RPMI8226 (cell line): ENCODE results near the gene INTS14.

Experiments used
- DNase-seq: peaks from one replicate; pipeline ENCODE4 v3.0.0-alpha.2; 2015

INTS14 gene

DNA sequence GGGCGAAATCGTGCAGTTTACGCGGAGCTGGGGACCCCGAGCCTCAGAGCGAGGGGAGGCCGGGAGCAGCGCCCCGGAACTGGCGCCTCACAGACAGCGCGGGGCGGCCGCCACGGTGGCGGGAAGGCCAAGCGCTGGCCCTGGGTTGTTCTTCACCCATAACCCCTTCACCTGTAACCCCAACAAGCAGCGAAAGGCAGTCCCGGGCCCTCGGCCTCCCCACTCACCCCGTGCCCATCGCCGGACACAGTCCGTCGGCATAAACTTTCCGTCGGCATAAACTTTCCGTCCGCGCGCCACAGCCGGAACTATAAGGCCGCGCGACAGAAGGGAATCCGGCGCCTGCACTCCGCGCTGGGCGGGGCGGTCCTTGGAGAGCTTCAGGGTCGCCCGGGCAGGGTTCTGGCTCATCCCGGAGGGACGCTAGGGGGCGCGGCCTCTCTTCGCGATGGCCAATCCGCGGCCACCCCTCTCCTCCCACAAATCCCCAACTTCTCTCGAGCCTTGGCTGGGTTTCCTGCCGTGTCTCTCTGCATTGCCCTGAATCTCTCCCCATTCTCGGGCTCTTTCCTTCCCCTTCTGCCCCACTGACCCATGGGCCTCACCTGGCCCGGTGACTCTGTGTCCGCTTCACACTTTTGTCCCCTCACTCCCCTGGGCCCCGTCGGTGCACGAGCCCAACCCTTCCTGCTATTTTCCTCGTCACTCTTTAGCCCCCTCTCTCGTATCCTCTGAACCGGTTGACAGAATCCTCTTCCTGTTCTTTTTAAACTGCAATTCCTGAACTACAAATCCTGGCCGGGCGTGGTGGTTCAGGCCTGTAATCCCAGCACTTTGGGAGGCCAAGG, at the start of gene INTS14:
Gene INTS14, minus strand, starts transcription at position 261 of the 848 bp plus-strand sequence. CDS start 3,751 bp downstream, outside the sequence.
- DNase-seq: peak; percentile 100

DNA sequence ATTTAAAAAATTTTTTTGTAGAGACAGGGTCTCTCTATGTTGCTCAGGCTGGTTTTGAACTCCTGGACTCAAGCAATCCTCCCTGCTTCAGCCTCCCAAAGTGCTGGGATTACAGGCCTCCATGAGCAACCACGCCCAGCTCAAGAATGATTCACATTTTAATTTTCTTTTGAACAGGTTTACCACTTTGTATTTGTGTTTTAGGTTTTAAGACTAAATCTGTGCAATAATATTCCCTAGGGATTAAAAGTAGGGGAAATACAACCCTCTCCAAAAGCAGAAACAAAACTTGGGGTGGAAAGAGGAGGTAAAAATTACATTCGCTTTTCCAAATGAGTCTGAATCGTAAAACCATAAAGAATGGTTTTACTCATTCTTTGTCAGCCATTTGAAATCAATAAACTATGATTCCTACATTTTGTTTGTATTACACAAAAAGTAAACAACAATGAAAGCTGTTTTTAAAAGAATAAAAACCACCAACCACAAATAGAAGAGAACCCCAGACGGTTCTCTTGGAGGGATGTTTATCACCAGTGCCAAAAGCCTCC, 48.6 kb upstream of the INTS14 start:
- no peak for DNase-seq

DNA sequence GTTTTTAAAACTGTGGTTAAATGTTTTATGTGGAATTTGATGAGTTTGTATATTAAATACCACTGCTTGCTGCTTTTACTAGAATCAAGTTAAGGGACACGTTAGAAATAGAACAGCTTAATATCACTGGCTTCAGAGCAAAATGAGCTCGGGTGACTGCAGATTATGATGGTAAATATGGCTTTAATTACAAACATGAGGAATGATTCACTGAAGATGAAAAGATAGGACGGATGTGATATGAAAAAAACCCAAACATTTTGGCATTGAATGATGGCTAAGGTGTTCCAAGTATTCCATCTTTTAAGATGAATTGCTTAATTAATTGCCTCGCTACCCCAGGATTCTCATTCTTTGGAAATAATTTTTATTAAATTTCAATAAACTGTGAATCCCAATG, 44.5 kb upstream of the INTS14 start:
- DNase-seq: no peak

DNA sequence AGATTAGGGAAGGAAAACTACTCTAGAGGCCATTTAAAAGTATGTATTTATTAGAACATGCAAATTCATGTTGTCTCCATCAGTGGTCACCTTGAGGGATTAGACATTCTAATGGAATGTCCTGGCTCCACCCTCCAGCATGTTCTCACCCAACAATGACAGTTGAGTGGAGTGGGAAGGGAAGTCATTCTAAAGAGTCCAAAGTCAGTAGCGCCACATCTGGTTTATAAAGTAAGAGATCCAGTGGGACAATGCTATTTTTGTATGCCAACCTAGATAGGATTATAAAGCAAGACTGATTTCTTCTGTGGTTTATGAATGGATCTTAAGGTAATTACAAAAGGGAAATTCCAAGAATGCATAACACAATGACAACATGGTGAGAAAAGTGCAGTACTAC, 44.1 kb upstream of the INTS14 start:
- no peak for DNase-seq

DNA sequence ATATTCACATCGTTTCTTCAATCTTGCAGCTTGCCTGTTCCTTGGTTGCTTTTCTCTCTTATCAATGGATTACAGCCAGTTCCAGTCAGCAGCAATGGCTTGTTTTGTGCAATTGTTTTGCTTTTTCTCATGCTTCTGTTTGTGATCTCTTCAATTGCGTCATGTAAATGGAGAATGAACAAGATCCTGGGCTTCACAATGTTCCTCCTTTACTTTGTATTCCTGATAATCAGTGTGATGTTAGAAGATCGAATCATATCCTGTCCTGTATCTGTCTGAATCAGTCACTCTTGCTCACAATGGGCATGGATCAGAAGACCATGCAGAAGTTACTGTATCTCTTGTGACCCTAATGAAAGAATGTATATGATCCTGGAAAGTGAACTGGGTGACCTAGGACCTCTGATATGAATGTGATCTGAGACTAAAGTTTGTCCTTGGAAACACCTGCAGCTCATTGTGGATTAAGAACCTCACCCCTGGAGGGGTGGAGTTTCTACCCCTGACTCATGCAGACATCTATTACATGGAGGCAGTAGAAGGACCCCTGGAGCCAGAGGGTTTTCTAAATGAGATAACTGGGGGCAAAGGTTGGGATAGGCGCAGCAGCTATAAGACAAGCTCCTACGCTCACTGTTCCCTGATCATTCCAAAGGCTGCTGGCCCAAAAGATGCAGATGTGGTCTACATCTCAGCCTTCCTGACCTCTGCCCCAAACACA, 43.0 kb upstream of the INTS14 start:
- DNase-seq: no peak

DNA sequence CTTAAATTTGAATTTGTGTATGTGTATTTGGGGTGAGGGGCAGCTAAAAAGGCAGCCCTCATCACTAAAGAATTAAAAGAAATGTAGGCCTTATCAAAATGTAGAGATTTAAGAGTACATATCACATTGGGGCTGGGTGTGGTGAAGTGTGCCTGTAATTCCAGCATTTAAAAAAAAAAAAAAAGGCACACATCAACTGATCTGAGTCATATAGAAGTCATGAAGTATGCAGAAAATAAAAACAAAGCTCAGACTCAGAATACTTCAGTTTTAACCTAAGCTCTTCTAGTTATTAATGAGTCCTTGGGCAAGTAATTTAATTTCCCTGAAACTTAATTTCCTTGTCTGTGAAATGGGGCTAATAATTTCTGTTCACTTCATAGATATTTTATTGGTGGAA, 42.4 kb upstream of the INTS14 start:
- no peak for DNase-seq

DNA sequence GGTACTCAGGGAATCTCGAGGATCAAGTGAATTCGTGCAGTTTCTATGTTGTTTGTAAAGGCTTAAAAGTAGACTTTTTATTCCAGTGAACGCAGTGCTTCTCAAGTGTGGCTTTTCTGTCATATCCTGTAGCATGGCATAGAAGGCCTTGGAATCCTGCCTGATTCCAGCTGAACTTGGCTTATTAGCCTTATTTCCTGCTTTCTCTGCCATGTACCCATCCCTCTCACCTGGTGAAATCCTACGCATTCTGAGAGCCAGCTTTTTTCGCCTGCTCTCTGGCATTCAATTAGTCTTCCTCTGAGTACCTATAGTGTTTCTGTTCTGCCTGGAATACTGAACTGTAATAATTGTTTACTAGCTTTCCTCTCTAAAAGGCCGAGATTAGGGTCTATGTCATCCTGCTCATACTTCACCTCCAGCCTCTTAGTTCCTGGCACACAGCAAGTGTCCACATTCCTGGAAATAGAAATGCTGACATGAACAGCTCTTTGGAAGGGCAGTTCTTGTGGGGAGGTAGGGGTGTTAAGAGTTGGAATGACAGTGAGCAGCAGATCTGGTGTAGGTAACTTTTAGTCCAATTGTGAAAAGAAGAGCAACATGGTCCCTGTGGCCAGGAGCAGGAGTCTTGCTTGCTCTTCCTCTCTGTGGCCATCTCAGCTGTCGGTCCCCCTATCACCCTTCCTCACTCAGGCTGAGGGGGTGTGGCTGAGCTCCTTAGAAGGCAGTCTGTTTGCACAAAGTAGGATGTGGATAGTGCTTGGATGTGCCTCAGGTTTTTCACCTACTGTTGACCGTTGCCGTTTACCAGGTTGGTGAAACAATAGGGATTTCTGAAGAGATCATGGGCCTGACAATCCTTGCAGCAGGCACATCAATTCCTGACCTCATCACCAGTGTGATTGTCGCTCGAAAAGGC, 41.2 kb upstream of the INTS14 start:
- DNase-seq: no peak

DNA sequence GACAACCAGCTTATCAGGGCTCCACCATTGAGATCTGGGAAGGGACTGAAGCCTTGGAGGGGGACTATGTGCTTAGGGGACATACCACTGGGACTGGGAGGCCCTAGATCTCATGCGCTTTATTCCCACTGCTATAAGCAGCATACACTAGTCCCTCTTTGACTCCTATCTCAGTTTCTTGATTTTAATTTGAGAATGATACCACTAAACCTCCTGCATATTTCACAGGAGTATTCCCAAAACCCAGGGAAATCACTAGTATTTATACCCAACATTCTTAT, 40.1 kb upstream of the INTS14 start:
- DNase-seq: no peak

DNA sequence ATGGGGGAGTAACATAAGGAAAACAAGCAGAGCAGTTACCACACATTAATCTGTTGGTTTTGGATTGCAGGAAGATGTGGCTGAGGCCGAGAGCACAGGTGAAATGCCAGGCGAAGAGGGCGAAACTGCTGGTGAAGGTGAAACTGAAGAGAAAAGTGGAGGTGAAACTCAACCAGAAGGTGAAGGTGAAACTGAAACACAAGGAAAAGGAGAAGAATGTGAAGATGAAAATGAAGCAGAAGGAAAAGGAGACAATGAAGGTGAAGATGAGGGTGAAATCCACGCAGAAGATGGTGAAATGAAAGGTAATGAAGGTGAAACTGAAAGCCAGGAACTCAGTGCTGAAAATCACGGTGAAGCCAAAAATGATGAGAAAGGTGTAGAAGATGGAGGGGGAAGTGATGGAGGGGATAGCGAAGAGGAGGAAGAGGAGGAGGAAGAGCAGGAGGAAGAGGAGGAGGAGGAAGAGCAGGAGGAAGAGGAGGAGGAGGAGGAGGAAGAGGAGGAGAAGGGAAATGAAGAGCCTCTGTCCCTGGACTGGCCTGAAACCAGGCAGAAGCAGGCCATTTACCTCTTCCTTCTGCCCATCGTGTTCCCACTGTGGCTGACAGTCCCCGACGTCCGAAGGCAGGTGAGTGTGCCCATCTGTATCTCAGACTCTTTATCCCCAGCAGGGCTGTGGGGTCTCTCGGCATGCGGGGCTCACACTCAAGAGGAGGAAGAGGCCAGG, 39.5 kb upstream of the INTS14 start:
- DNase-seq: peak; percentile 82

DNA sequence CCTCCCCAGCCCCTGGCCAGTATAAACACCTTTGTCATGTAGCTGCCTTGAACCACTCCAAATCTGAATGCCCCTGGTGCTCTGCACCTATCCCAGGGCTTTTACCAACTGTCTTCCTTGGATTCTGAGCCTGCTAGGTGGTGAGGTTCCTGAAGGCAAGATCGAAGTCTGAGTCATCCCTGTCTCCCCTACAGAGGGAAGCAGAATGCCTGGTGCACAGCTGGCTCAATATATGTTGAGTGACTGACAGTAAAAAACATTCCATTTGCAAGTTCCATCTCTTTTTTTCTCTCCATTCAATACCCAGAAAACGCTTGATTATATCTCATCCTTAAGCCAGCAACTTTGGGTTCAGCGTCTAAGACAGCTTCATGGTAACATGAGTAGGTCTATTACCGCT, 35.6 kb upstream of the INTS14 start:
- no peak for DNase-seq

DNA sequence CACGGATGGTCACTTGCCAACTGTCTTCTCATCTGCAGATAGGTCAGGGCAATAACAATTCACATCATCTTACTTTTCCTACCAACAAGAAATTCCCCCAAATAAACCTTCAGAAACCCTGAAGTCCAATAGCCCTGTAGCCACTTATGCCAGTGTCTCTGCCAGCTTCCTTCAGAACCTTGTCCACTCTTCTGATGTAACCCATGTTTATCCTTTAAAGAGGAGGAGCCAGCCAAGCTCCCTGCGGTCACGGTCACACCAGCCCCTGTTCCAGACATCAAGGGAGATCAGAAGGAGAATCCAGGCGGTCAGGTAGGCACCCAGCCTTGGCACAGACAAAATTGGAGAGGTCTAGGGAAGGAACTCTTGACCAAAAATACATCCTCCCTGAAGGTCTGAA, 34.5 kb upstream of the INTS14 start:
- DNase-seq: no peak

DNA sequence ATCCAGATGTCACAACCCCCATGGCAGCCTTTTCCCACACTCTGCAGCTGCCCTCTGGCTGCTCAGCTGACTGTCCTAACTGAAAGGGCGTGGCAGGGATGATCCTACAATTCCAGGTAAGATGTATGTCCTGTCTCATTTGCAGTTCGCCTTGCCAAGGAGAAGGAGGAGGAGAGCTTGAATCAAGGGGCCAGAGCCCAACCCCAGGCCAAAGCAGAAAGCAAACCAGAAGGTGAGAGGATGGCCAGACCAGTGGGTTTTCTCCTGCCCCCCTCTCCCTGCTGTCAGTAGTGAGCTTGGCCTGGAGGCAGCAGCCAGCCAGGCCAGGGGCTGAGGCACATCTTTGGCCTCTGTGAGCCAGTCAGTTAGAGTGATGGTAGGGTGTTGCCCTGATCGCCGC, 33.4 kb upstream of the INTS14 start:
- DNase-seq: no peak

DNA sequence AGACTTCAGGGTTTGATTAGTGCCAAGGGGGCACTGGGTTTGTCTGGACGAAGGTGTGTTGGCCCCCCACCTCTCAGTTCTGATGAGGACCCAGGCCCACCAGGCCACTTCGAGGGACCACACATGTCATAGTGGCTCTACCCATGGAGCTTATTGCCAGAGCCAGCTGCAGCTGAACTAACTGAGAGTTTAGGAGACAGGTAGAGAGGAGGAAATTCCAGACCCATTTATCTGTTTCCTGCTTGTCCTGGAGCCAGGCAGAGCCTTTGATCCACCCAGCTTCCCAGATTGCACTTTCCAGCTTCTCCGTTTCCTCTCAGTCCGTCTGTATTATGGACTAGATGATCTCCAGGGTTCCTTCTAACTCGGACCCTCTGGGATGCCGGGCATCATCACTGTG, 31.7 kb upstream of the INTS14 start:
- no peak for DNase-seq

DNA sequence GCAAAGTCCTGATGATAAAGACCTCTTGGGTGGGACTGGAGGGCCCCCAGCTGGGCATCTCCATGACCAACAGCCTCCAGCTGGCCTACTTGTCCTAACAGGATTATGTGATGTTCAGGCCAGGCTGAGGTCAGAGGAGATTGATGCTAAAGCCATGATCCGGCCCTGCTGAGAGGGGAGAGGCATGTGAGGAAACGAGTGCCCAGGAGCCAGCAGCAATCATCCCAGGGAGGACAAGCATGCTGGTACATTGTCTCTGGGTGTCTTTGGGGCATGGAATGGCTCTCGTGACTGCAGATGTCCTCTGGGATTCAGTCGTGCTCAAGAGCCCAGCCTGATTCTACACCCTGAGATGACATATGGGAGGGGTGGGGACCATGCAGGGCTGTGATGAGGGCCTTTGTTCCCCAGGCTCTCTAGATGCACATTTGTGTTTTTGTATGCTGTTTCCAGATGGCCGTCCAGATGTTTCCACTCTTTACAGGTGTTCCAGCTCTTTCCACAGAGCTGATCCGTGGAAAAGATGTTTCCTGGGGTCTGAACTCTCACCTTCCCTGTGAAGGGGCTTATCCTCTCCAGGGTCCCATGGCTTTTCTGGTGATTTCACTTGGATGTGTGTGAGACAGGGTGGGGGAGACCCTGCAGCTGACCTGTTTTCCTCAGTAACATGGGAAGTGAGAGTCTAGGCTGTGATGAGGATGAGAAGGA, 31.0 kb upstream of the INTS14 start:
- DNase-seq: no peak

DNA sequence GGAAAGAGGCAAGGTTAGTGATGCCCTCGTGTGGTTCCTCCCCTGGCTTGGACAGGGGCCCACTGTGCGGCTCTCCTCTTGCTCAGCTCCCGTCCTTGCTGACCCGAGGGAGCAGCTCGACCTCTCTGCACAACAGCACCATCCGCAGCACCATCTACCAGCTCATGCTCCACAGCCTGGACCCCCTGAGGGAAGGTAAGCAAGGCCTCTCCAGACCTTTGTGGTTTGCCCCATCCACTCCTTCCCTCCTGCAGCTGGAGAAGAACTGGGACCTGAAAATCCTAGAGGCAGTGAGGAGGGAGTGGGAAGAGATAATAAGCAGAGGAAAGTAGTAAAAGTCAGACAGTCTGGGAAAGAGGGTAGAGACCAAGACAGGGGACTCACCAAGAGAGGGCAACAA, 28.6 kb upstream of the INTS14 start:
- no peak for DNase-seq

DNA sequence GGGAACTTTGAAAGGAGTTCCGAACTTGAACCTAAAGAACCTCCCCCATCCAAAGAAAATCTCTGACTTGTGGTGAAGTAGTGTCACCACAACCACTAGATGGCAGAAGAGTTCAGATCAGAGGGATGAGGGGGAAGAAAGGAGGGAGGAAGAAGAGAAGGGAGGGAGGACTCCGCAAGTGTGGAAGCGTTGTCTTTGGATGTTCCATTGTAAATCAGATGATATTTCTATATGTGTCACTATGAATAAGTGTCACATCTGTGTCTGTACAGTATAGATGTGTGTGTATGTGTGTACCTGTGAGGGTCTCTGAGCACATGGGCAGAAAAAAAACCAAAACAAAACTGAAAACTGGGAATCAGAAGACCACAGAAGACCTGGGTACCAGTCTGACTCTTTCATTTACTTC, 27.8 kb upstream of the INTS14 start:
- DNase-seq: peak; percentile 86

DNA sequence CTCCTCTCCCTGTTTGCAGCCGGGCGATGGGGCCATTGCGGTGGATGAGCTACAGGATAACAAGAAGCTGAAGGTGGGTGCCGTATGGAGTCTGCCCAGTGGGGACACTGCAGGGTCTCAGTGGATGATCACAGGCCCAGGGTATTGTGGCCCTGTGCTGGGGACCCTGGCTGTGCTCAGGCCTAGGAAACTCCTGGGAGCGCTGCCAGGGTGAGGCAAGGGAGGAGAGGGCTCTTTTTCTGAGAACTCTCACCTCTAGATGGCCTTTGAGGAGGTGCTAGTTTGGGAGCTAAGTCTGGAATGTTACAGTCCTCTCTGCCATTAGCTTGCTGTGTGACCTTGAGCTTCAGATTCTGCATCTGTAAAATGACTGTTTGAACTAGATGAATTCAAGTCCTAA, 27.2 kb upstream of the INTS14 start:
- no peak for DNase-seq

DNA sequence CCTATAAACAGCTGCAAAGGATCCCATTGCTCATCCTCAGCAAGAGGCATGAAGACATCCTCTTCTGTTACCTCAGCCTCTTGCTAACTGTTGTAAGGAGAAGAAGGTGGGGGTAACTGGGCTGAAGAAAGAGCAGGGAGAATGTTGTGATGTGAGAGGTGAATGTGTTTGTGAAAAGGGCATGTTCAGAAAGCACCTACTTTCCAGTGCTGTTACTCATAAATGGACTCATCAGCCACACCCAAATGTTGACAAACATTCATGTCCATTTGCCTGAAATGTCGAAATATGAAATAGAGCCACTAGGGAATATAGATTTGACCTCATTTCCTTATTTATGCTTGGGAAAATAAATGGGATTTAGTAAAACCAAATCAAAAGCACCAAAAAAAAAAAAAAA, 23.4 kb upstream of the INTS14 start:
- no peak for DNase-seq

DNA sequence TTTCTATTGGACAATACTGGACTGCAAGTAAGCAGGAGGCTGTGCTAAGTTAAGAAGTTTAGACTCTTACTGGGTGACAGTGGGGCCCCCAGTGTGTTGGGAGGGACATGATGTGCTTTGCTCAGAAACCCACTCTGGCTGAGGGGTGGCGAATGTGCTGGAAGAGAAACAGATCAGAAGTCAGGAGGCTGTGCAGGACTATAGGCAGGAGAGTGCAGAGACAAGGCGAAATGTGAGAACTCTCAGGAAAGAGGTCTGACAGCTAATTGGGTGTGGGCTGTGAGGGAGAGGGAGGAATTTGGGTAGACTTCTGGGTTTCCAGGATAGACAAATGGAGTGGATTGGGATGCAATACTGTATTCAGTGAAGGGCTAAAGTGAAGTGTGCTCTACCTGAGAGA, 22.8 kb upstream of the INTS14 start:
- no peak for DNase-seq

DNA sequence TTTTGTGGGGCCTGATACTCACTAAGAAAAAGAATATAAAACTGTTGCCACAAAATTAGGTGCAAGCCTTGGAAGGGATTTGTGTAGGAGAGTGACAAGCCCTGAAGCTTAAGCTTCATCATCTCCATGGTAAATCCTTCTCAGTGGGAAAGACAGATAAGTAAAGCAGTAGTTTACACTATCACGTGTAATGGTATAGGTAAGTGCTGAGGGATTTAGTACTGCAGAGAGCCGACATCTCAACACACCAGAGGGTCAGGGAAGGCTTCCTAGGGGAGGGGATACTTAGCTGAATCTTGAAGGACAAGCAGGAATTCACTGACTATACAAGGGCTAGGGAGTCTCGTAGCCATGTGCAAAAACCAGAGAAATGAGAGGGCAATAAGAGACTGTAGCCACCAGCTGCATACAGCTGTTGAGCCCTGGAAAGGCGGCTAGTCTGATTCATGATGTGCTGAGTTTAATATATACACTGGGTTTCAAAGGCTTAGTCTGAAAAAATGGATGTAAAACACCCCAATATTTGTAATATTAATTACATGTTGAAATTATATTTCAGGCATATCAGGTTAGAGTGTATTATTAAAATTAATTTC, 21.9 kb upstream of the INTS14 start:
- no peak for DNase-seq

DNA sequence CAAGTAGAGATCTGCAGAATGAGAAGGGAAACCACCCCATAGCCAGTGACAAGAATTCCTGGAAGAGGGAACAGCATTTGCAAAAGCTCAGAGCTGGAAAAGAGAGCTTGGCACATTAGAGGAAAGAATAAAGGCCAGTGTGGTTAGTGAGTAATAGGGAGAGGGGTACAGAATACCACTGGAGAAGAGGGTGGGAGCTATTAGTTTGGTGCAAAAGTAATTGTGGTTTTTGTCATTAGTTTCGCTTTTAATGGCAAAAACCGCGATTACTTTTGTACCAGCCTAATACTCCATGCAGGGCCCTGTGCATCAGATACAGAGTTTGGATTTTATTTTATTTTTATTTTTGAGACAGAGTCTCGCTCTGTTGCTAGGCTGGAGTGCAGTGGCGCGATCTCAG, 20.6 kb upstream of the INTS14 start:
- no peak for DNase-seq

DNA sequence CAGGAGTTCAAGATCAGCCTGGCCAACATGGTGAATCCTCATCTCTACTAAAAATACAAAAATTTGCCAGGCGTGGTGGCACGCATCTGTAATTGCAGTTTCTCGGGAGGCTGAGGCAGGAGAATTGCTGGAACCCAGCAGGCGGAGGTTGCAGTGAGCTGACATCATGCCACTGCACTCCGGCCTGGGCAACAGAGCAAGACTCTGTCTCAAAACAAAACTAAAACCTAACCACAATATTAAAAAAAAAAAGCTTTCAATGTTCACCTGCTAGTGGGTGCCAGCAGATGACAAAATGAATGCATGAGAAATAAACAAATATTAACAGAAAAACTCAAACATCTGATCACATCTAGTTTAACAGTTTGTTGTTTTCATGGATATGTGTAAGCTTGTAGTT, 19.8 kb upstream of the INTS14 start:
- no peak for DNase-seq
